H1 (cell line): ENCODE measurements around the gene CCNB1. TPM values are rescaled to one million over a fixed set of nuclear protein-coding genes. Genes with fewer than 3 reads are reported as not detected.

Experiments
- CTCF ChIA-PET: fragments of 300-600 bp; sonication (Branson Sonifier 250); formaldehyde crosslinking; loops from one replicate; lab custom pipeline; 2021; ENCODE audit not compliant: partially characterized antibody; lab: Charles Lee
- POLR2A ChIA-PET: fragments of 300-600 bp; sonication (Branson Sonifier 250); formaldehyde crosslinking; loops from one replicate; lab custom pipeline; 2021; ENCODE audit warnings: inconsistent platforms; ENCODE audit not compliant: partially characterized antibody; lab: Charles Lee
- DNase-seq, 2 experiments: peaks; one replicate each; pipeline versions ENCODE4 v3.0.0 to v3.0.0-alpha.2; 2010 to 2022; ENCODE audit warnings: low spot score in 2 of 2, low read depth in 1 of 2, mixed read lengths in 1 of 2
- FAIRE-seq: peaks from 2 replicates; lab custom pipeline; 2011; peaks lifted over from hg19 to GRCh38; lab: Jason Lieb, UNC
- H2AFZ ChIP-seq: 2 replicates; pipeline ENCODE4 v1.8.1; 2012; ENCODE audit warnings: low read length, inconsistent platforms
- H2AK5ac ChIP-seq: 2 replicates; pipeline ENCODE4 v1.6.1; 2013; ENCODE audit warnings: low read depth, low read length
- H2BK120ac ChIP-seq: replicated peaks from 2 replicates; pipeline ENCODE3; 2013; ENCODE audit warnings: low read depth, low read length, inconsistent platforms
- H2BK12ac ChIP-seq: 2 replicates; pipeline ENCODE4 v1.6.1; 2013; ENCODE audit warnings: low read depth, low read length
- H2BK15ac ChIP-seq: 2 replicates; pipeline ENCODE4 v1.6.1; 2013; ENCODE audit warnings: low read length
- H2BK20ac ChIP-seq: 2 replicates; pipeline ENCODE4 v1.6.1; 2013; ENCODE audit warnings: low read length
- H2BK5ac ChIP-seq: 2 replicates; pipeline ENCODE4 v1.6.1; 2013; ENCODE audit warnings: low read depth, low read length
- H3K14ac ChIP-seq: 2 replicates; pipeline ENCODE4 v1.6.1; 2013; ENCODE audit warnings: inconsistent platforms; ENCODE audit not compliant: insufficient read length
- H3K18ac ChIP-seq: 2 replicates; pipeline ENCODE4 v1.6.1; 2013; ENCODE audit warnings: low read length; ENCODE audit errors: extremely low read depth
- H3K23ac ChIP-seq: 2 replicates; pipeline ENCODE4 v1.6.1; 2013; ENCODE audit warnings: inconsistent platforms; ENCODE audit not compliant: insufficient read length
- H3K23me2 ChIP-seq: 2 replicates; pipeline ENCODE4 v1.6.1; 2013; ENCODE audit warnings: low read depth, low read length
- H3K27ac ChIP-seq: 2 replicates; pipeline ENCODE4 v1.6.1; 2011; ENCODE audit warnings: low read depth, low read length, inconsistent platforms
- H3K27me3 ChIP-seq, 4 experiments: replicated peaks in 1 of 4; 1 replicate in 1 of 4; 2 replicates in 3 of 4; pipeline versions ENCODE4 v1.6.1 to v1.8.1; 2011 to 2013; ENCODE audit warnings: low read length in 3 of 4, mild to moderate bottlenecking in 3 of 4, inconsistent platforms in 2 of 4, mixed read lengths in 2 of 4, moderate library complexity in 1 of 4; ENCODE audit not compliant: control insufficient read depth in 3 of 4, insufficient read depth in 3 of 4; ENCODE audit errors: extremely low read depth in 1 of 4
- H3K36me3 ChIP-seq, 4 experiments: 2 replicates each; pipeline versions ENCODE4 v1.6.1 to v1.8.1; 2011 to 2013; ENCODE audit warnings: mild to moderate bottlenecking in 4 of 4, low read length in 3 of 4, moderate library complexity in 2 of 4, control low read depth in 1 of 4, inconsistent platforms in 1 of 4; ENCODE audit not compliant: insufficient read depth in 4 of 4, control insufficient read depth in 2 of 4
- H3K4ac ChIP-seq: replicated peaks from 2 replicates; pipeline ENCODE3; 2013; ENCODE audit warnings: low read length, low read depth, mixed read lengths, inconsistent platforms; ENCODE audit not compliant: insufficient read length
- H3K4me1 ChIP-seq, 4 experiments: replicated peaks in 1 of 4; 1 replicate in 1 of 4; 2 replicates in 3 of 4; pipeline versions ENCODE4 v1.6.1 to v1.8.1; 2011 to 2013; ENCODE audit warnings: low read length in 3 of 4, inconsistent platforms in 2 of 4, mixed read lengths in 1 of 4; ENCODE audit not compliant: insufficient read depth in 4 of 4, control insufficient read depth in 3 of 4
- H3K4me2 ChIP-seq, 2 experiments: 2 replicates each; pipeline versions ENCODE4 v1.6.1 to v1.8.1; 2011 to 2013; ENCODE audit warnings: low read depth in 2 of 2, low read length in 2 of 2, control low read depth in 1 of 2, inconsistent platforms in 1 of 2, mild to moderate bottlenecking in 1 of 2; ENCODE audit not compliant: insufficient read depth in 1 of 2
- H3K4me3 ChIP-seq, 4 experiments: fragments of 200-600, 300-600 bp in 1 of 4; sonication (generic), shearing (Covaris generic), sonication (Bioruptor Twin) in 1 of 4; 2 replicates each; pipeline versions ENCODE4 v1.5.1 to v1.8.1; 2011 to 2016; ENCODE audit warnings: low read length in 4 of 4, low read depth in 3 of 4, control low read depth in 2 of 4, inconsistent platforms in 2 of 4, mild to moderate bottlenecking in 2 of 4, mixed read lengths in 1 of 4, moderate library complexity in 1 of 4; ENCODE audit not compliant: insufficient read depth in 2 of 4; ENCODE audit errors: extremely low read depth in 1 of 4
- H3K56ac ChIP-seq: replicated peaks from 2 replicates; pipeline ENCODE3; 2013; ENCODE audit warnings: low read depth, mild to moderate bottlenecking, mixed read lengths, low read length, inconsistent platforms; ENCODE audit not compliant: insufficient read length
- H3K79me1 ChIP-seq: 2 replicates; pipeline ENCODE4 v1.6.1; 2013; ENCODE audit warnings: low read depth, low read length, control low read depth
- H3K79me2 ChIP-seq, 2 experiments: 2 replicates each; pipeline versions ENCODE4 v1.6.1 to v1.8.1; 2012 to 2013; ENCODE audit warnings: low read length in 2 of 2, mild to moderate bottlenecking in 2 of 2, inconsistent platforms in 1 of 2; ENCODE audit not compliant: insufficient read depth in 2 of 2, control insufficient read depth in 1 of 2
- H3K9ac ChIP-seq, 4 experiments: replicated peaks in 1 of 4; 1 replicate in 1 of 4; 2 replicates in 3 of 4; pipeline versions ENCODE4 v1.6.1 to v1.8.1; 2011 to 2013; ENCODE audit warnings: low read depth in 3 of 4, low read length in 3 of 4, control low read depth in 2 of 4, mild to moderate bottlenecking in 2 of 4, moderate library complexity in 2 of 4, inconsistent platforms in 1 of 4; ENCODE audit errors: extremely low read depth in 1 of 4
- H3K9me3 ChIP-seq, 2 experiments: 2 replicates each; pipeline versions ENCODE4 v1.6.1 to v1.8.1; 2012 to 2013; ENCODE audit warnings: mild to moderate bottlenecking in 2 of 2, moderate library complexity in 2 of 2, control low read depth in 1 of 2, inconsistent platforms in 1 of 2, low read depth in 1 of 2, low read length in 1 of 2, mixed read lengths in 1 of 2; ENCODE audit not compliant: insufficient read depth in 2 of 2
- H4K20me1 ChIP-seq, 2 experiments: replicated peaks in 1 of 2; 2 replicates each; pipeline versions ENCODE3 to v1.8.1; 2011 to 2013; ENCODE audit warnings: inconsistent platforms in 2 of 2, low read length in 2 of 2, mild to moderate bottlenecking in 1 of 2; ENCODE audit not compliant: insufficient read depth in 2 of 2, control insufficient read depth in 1 of 2
- H4K5ac ChIP-seq: 2 replicates; pipeline ENCODE4 v1.6.1; 2013; ENCODE audit warnings: low read length, low read depth, mixed read lengths, inconsistent platforms; ENCODE audit not compliant: insufficient read length
- H4K8ac ChIP-seq: 2 replicates; pipeline ENCODE4 v1.8.0; 2013; ENCODE audit warnings: mild to moderate bottlenecking, moderate library complexity, low read length, inconsistent platforms; ENCODE audit not compliant: insufficient read depth; ENCODE audit errors: extremely low read depth
- H4K91ac ChIP-seq: replicated peaks from 2 replicates; pipeline ENCODE3; 2013; ENCODE audit warnings: low read length, mixed read lengths, inconsistent platforms; ENCODE audit not compliant: insufficient read length
- POLR2A ChIP-seq, 2 experiments: IDR thresholded peaks; 1 replicate in 1 of 2; 2 replicates in 1 of 2; pipeline ENCODE4 v1.6.1; 2011; ENCODE audit warnings: low read depth in 2 of 2, low read length in 2 of 2, mild to moderate bottlenecking in 2 of 2; ENCODE audit errors: control extremely low read depth in 1 of 2
- SP2 ChIP-seq: IDR thresholded peaks from 2 replicates; pipeline ENCODE4 v1.6.1; 2012; ENCODE audit warnings: mild to moderate bottlenecking, low read length, inconsistent platforms
- WGBS, 2 experiments: shearing (Covaris generic) in 1 of 2; methylation state at CpG; one replicate each; pipeline versions ENCODE4 v1.1.6 to v1.1.7; 2013 to 2015; ENCODE audit warnings: low lambda C conversion rate in 2 of 2, mixed read lengths in 2 of 2, inconsistent platforms in 1 of 2, low coverage in 1 of 2, missing lambda C conversion rate in 1 of 2; ENCODE audit not compliant: insufficient replicate concordance in 2 of 2, insufficient coverage in 1 of 2, insufficient read length in 1 of 2; ENCODE audit errors: extremely low coverage in 1 of 2, missing lambda C conversion rate in 1 of 2; 5-methylcytosine and 5-hydroxymethylcytosine counted together
- polyA plus RNA-seq, 7 experiments: library from polyadenylated mRNA; depleted of rRNA in 3 of 7; stranded (reverse) in 5 of 7; unstranded in 2 of 7; fragments of >200 nt in 5 of 7; fragments of 200-250 nt in 2 of 7; gene quantifications; 1 replicate in 5 of 7; 2 replicates in 1 of 7; 4 replicates in 1 of 7; pipeline versions ENCODE4 v1.2.1 to v1.2.3, GENCODE V29; 2011 to 2013; ENCODE audit warnings: missing spikeins in 2 of 7, mixed read lengths in 2 of 7
- total RNA-seq: library from RNA; stranded (reverse); fragmentation: NEBNext Ultra II Directional; extraction: Animal tissue kit (Norgen Biotek cat#: 25700); gene quantifications from 2 replicates; pipeline ENCODE4 v1.2.1, GENCODE V29; 2021

The CCNB1 gene
- total and polyA plus RNA-seq, 2 of the 8 experiments (the other 6 are each of a cell fraction or from before 2014, with no cell fraction given), result 122 to 338 TPM

DNA sequence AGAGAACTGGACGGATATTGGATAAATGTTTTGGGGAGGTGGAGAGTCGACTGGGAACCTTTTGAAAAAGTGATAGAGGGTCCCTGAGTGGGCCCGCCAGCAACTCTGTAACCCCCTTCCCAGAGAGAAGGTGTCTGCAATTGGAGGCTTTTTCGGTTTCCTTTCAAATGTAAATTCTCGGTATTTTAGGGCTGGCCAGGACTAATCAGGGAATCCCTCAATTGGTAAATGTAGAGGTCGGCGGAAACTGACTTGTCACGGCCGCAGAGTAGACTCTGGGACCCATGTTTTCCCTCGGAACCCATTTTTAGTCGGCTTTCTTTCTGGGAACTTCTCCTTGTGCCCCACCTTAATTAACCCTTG lies 524 bp downstream of the CCNB1 start:
- H3K79me2 ChIP-seq, result peaks cover 8 to 35% of the 10 kb centered on the region in 2 experiments
- no peaks in the 10 kb centered on the region for H3K27me3 ChIP-seq
- H3K56ac ChIP-seq, result peak overlapping the region; percentile 91
- H4K91ac ChIP-seq, result no peak overlapping the region
- peak overlapping the region; percentile 39 to 96 (median 95) for H3K9ac ChIP-seq
- H2AFZ ChIP-seq, result no peak overlapping the region
- H4K5ac ChIP-seq, result peak overlapping the region; percentile 91
- no peak overlapping the region for H2BK20ac ChIP-seq
- no peak overlapping the region for H2BK120ac ChIP-seq
- DNase-seq, result no peak
- no peaks in the 10 kb centered on the region for H3K9me3 ChIP-seq
- peak overlapping the region; percentile 83 to 92 for H3K4me2 ChIP-seq
- FAIRE-seq, result no peak
- H2BK15ac ChIP-seq, result no peak overlapping the region
- peaks cover 27 to 44% (median 38%) of the 10 kb centered on the region in 4 experiments for H3K36me3 ChIP-seq
- H3K23ac ChIP-seq, result no peak overlapping the region
- H2BK12ac ChIP-seq, result 0 out of 2 replicates have a peak overlapping the region, but pooled peaks have one; percentile 84
- no peak overlapping the region for H3K14ac ChIP-seq
- peak overlapping the region; percentile 98; the same call in 1 of the 2 replicates for H4K8ac ChIP-seq
- peaks cover 4% of the 10 kb centered on the region; the same call in 1 of the 2 replicates for H3K23me2 ChIP-seq
- no peak for TF ChIP-seq SP2
- TF ChIP-seq POLR2A (IDR thresholded peaks at IDR 0.05; ENCODE audit: control extremely low read depth in 1 of 2, low read depth in 2 of 2, low read length in 2 of 2), result peak in 1 of 2 experiments; percentile 21; a peak in 1 of 3 replicates
- H2AK5ac ChIP-seq, result no peak overlapping the region
- no peaks in the 10 kb centered on the region for H3K79me1 ChIP-seq
- H3K18ac ChIP-seq, result peak overlapping the region; percentile 99; the same call in 1 of the 2 replicates
- peak overlapping the region; percentile 99 for H2BK5ac ChIP-seq
- ChIA-PET POLR2A (interaction anchor here (0.6 to 8.1 kb wide), 11 partner anchors 8 to 125 kb away, joined by 3 to 128 read pairs (median 5); partner anchors contain the start of genes CDK7, CENPH and SLC30A5), CTCF (interaction anchor here (0.6 to 1.8 kb wide), 4 partner anchors 9 to 205 kb away, joined by 3 to 5 read pairs (median 4); no protein-coding TSS in a partner anchor)
- H3K4me1 ChIP-seq, result peaks cover 0 to 7% (median 4%) of the 10 kb centered on the region in 4 experiments; a peak in 5 of 7 replicates
- H3K4ac ChIP-seq, result peak overlapping the region; percentile 61
- peak overlapping the region; percentile 74 to 95 (median 88) for H3K4me3 ChIP-seq
- H3K27ac ChIP-seq, result peak overlapping the region; percentile 95
- 1% methylated on average over 11 of the region's 11 CpGs; no CpG with 5 or more reads in 1 of the 2 experiments for WGBS, 2 experiments
- H4K20me1 ChIP-seq, result no peaks in the 10 kb centered on the region
